Activated CD8-positive, alpha-beta memory T cell treated with anti-CD3 and anti-CD28 coated beads, Interleukin-2, amount 50 U/mL, for 4 hours (primary cell): Measurements from ENCODE around the gene SH3GL2.

Source experiments
- DNase-seq: peaks from one replicate; pipeline ENCODE4 v3.0.0-alpha.2; 2020

The SH3GL2 gene

DNA sequence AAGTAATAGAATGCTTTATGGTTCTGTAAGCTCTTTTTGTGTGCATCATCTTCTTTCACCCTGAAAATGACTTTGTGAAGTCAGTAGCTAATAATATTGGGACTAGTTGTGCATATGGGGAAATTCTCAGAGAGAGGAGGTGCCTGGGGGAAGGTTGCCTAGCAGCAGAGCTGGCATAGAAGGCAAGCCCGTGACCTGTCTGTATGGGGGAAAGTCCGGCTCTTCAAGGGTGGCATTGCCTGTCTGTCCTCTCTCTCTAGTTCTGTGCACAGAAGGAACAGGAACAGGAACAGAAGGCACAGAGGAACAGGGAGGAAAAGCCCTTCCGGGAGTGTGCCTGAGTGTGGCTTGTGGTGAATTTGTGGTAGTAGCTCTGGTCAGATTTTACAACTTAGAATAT lies 33.1 kb downstream of the SH3GL2 start:
- DNase-seq = no peak

DNA sequence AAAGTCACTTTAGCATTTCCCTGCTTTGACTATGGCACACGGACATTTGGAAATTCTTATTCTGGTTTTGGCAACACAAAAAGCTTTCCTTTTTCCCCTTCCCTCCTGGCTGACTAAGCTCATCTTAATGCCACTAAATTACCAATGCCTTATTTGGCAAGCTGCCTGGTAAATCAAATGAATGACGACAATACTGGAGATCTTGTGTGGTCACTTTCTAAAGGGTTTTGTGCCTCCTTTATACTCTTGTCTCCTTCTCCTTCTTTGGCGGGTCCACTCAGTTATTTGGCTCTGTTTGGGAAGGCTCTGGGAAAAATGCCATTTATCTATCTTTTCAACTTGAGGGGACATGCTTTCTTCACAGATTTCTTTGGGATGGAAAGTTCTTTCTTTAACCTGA lies 34.9 kb downstream of the SH3GL2 start:
- no peak for DNase-seq

DNA sequence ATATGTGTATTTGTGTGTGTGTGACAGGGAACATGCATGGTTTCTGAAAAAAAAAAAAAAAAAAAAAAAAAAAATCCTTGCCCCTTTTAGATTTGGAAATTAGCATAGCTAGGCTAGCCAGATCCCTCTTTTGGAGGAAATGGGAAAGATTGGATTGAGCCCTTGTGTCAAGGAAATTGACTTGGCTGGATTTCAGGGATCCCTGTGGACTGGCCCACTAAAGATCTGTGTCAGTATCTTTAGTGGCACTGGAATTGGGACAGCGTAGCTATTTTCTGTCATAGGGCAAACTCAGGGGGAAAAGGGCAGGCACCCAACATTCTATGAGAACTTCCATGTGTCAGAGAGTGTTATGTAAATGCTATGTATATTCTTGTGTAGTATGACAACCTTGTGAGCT lies 35.4 kb downstream of the SH3GL2 start:
- no peak for DNase-seq

DNA sequence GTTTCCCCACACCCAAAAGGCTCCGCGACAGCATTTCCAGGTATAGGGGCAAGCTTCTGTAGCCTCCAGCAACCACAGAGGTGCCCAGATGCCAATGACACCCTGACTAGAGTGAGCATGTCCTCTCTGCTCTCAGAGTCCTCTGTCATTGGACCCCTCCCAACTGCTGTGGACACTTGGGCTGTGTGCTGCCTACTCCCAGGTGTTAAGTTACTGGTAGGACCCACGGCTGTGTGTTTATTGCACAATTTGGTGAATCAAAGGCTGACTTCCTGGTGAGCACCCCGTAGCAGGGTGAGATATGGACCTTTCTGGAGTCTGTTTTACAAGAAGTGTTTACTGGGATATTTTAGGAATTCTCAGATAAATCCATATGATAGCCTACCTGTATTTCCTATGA lies 36.0 kb downstream of the SH3GL2 start:
- DNase-seq = no peak

DNA sequence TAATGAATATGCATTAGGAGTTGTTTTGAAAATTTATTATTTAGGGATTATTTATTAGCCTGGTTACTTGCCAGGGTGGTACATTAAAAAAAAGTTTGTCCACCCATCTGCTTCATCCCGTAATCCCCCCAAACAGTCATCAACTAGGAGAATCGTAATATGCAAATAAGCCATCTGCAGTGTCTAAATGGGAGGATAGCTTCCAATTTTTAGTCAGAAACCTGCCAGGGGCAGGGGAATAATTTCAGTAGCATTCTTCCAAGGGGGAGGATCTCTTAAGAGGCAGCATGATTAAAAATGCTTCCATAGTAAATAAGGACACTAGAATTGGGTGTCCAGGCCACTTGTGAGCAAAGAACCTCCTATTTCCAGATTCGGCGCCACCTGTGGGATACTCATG lies 43.3 kb downstream of the SH3GL2 start:
- DNase-seq = no peak

DNA sequence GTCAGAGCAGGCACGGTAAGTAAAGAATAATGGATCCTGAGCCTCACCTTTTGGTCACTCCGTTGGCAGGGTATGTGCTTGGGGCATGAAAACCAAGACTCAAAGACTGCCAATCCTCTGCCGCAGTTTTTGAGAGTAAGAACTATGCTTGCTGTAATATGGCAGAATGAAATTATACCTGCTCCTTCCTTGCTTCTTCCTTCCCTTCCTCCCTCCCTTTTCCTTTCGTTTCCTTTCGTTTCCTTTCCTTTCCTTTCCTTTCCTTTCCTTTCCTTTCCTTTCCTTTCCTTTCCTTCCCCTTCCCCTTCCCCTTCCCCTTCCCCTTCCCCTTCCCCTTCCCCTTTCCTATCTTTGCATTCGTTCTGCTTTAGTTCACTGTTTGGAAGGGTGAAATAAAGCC lies 43.9 kb downstream of the SH3GL2 start:
- DNase-seq = no peak

DNA sequence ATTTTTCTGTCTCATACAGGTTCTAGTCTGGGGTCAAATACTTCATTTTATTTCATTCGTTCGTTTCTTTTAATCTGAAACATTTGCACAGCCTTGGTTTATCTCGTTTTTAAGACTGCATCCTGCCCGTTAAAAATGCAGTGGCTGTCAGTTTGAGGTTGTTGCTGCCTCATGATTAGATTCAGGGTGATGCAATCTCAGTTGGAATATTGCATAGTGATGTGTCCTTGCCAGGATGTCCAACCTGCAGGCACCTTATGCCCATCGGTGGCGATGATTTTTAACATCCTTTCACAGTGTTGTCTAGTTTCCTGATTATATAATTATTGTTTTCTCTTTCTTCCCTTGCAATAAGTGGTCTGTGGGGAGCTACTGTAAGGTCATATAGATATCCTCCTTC lies 45.1 kb downstream of the SH3GL2 start:
- DNase-seq = no peak

DNA sequence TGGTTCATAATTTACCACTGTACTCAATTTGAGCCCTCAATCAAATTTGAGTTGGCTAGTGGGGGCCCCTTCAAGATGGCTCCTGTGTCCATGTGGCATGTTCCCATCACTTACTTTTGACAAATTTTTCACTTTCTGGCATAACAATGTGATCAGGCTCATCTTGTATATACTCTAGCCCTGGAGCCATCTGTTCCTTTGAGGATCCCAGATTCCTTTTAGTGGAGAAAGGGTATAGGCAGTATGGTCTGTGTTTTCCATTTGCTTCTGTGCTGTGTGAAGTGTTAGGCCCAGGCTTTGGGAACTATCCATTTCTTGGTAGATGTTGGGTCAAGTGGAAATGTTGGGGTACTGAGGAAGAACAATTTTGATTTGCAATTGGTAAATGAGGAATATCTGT lies 45.7 kb downstream of the SH3GL2 start:
- DNase-seq = no peak

DNA sequence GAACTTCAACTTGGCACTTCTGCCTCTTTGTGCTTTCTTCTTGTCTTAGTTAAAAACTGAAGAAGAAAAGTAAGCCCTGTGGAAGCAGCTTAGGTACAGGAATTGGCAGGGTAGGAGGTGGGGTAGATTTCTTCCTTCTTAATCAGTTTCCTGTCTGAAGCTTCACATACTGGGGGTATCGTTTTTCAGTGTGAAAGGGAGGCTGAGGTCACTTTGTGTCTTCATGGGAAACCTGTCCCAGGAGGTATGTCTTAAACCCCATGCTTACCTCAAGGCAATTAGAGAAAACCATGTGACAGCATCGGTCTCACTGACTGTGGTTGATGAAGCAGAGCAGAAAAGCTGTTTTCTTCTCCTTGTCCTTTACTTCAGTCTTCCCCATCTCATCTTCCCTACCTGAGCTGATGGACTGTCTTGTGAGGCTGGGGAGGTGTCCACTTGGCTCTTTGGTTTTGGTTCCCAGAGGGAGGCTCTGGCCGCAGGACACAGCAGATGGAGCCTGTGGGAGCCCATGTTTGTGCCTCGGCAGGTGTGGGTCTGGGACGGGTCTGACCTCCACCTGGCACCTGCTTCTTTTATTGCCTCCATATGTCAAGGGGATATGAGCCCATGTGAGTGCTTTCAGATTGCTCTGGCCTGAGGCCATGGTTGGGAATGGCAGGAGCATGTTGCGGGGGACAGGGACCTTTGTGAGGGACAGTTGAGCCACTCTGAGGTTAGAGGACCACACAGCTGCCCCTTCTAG lies 47.0 kb downstream of the SH3GL2 start:
- DNase-seq = no peak

DNA sequence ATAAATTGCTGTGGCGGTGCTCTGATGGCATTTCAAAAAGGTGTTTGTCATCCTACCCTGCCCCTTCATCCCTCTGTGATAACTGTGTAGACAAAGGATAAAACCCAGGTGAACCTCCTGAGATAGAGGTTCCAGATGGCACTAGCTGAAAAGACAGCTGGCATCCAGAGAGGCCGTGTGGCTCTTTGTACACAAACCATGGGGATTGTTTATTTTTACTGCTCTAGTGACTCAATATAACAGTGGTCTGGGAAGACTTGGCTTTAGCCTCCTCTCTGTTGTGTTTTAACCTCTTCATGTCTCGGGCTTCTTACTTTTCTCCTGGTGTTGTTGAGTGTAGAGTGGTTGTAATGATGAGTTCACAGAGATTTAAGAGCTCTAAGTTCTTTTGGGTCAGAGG lies 48.8 kb downstream of the SH3GL2 start:
- no peak for DNase-seq

DNA sequence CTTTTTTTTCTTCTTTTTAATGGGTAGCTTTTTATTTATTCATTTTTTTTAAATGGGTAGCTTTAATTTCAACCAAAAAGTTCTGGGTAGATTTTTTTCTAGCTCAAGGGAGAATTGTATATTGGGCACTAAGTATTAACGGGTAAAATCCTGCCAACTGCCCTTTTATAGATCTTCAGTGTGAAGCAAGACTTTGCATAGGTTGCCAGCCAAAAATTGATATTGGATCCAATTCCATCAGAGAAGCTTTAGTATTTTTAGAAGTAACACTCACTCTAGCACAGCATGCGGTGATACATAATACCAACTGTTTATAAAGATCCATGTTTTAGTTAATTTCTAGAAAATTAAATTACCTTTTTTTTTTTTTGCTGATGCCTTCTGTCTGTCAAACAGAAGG lies 49.8 kb downstream of the SH3GL2 start:
- no peak for DNase-seq

DNA sequence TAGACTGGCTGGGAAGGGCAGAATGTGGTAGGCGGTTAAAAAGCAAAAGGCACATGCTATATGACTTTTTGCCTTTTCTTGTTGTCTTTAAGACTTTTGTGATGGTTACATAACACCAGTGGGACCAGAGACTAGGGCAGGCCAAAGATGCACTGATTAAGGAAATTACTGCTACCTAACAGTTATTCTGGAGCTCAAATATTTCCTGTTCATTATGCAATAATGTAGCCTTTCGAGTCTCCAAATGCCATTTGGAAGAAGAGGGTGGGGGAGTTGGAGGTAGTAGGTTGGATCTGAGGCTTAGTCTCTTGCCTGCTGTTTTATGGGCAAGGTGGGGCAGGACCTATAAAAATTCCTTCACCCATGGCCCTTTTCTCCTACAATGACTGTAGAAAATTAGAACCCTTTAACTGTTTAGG lies 51.7 kb downstream of the SH3GL2 start:
- DNase-seq = no peak

DNA sequence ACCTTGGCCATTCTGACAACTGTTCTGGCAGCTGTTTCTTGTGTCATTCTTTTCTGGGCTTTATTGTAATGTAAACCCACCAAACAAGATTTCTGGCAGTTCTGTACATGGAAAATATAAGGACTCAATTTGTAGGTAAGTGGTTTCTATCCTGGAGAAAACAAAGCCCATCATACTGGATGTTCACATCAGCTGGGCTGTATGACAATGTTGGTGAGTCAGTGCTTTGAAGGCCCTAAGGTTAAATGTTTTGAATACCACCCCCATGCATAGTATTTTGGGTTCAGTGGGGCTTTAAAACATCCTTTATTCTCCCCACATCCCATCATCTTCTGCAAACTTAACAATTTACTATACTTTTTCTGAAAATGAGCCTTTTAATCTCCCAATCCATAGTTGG lies 52.5 kb downstream of the SH3GL2 start:
- no peak for DNase-seq

DNA sequence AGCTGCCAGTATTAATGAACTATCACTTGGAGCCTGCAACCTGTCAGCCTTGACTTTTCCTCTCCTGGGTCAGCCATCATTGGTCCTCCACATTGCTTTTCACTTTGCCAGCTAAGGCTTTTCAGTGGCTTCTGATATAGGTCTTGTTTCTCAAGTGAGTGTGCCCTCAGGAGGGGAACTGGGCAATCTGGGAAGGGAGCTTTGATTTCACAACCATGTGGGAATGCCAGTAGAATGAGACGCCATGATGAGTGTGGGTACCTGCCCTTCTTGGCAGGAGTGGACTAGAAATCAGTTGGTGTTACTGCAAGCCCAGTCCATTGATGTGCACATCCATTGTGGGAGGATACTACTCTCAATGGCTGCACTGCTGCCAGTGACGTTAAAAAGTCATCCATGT lies 54.1 kb downstream of the SH3GL2 start:
- DNase-seq = no peak

DNA sequence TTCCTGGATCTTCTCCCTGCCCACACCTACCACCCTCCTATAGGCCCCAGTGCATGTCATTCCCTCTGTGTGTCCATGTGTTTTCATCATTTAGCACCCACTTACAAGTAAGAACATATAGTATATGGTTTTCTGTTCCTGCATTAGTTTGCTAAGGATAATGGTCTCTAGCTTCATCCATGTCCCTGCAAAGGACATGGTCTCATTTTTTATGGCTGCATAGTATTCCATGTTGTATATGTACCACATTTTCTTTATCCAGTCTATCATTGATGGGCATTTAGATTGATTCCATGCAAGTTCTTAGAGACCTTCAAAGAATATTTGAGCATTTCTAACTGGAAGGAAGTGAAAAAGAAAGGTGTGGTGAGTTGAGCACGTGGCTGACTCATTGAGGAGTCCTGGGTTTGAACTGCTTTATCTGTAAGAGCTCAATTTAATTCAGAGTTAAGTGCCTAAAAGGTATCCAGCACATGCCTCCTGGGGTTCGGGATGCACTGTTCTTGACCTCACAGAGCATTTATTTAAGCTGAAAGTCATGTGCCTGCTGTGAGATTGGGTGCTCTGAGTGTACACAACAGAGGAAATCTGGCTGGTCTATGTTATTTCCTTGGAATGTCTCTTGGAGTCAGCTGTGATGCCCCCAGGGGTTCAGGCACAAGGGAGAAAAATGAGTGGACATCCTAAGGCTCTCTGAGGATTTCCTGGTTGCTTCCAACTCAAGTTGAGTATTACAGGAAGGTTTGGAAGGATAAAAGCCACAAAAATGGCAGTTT lies 56.4 kb downstream of the SH3GL2 start:
- DNase-seq = no peak

DNA sequence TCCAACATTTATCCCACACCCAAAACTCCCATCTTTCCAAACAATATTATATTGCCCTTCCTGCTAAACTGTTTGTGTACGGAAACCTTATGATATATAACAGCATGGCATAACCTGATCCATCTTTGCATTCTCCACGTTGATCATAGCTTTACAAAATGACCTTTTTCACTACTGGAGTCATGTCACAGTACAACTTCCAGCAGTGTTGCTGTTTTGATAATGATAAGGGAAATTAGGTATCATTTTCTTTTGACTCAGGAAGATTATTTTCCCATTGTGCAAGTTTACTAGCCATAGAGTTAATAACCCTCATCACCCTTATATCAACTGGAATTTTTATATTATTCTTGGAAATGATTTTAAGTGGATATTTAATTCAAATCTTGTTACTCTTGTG lies 57.5 kb downstream of the SH3GL2 start:
- DNase-seq = no peak

DNA sequence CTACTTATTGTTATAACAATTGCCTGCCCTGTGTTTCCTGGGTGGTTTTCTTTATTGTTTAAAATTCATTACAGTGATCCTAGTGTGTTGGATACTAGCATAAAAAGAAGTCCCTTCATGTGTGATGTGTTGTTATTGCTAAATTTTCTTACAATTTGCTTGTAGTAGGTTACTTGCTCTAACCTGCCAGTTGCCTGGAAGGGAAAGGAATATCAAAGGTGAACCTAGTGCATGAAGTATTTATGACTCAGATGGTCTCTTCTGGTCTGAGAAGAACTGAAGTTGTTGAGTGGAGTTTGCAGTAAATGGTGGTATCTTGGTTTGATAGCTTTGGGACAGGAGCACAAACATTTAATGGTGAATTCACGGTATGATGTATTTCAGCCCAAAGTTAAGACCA lies 58.0 kb downstream of the SH3GL2 start:
- DNase-seq = no peak

DNA sequence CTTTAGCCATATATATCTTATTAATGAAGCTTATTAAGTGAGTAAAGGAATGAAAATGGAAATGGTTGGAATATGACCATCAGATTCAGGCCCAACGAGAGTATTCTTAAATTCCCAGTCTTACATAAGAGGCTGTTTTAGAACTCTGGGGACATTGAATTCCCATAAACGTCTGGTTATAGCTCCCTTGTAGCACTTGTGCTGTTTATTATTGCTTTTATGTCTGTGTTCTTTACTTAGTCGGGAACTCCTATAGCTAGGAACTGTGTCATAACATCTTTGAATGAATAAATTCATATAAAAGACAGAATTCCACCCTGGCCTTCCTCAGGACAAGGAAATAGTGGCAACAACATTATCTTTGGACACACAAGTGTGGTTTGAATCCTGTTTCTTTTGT lies 58.4 kb downstream of the SH3GL2 start:
- DNase-seq = no peak

DNA sequence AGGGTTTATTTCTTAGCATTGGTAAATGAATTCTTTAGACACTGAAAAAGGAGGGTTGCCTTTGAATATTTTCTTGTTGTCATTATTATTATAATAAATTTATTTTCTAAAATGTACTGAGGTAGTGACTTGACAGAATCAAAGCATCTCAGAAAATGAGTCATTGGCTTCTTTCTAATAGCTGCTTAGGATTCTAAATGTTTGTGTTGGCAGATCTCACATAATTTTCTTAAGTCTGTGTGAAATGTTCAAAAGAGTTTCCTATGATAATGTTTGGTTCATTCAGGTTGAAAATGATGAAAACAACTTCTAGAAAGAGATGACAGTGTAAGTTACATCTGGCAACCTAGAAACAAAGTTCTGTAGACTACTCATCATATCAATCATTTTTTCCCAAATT lies 69.7 kb downstream of the SH3GL2 start:
- no peak for DNase-seq

DNA sequence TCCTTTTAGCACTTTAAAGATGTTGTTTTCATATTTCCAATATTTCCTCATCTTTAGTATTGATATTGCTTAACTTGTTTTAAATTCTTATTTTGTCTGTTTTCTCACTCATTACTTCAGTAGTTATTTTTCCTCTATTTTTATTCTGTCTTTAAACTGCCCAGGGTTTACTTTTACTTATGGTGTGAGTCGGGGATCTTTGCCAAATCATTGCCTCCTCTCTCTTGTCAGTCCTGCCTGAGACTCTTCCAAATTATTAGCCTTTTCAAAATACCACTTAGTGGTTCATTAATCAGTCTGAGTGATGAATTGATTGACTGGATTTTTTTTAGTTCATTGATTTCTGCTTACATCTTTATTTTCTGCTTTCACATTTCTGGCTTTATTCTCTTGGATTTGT lies 72.9 kb downstream of the SH3GL2 start:
- DNase-seq = no peak

DNA sequence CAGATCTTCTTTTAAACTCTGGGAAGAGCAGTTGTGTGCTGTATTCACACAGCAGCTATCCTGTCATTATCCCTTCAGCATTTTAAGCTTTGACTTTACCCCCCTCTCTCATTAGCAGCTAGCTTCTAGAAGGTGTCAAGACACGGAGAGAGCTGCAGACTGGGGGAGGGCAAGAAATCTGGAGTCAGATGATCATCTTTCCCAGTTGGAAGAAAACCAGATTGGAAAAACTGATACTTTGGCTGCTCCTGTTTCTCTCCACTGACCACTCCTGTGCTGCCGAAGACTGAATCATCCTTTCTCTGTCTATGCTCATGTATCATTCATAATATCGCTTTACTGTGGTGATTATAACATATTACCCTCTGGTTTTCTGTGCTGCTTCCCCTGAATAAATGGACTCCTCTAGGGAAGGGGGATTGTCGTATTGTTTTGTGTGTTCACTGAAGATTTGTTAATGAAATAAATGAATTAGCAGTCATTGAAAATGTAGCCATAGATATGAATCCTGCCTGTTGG lies 75.1 kb downstream of the SH3GL2 start:
- no peak for DNase-seq

DNA sequence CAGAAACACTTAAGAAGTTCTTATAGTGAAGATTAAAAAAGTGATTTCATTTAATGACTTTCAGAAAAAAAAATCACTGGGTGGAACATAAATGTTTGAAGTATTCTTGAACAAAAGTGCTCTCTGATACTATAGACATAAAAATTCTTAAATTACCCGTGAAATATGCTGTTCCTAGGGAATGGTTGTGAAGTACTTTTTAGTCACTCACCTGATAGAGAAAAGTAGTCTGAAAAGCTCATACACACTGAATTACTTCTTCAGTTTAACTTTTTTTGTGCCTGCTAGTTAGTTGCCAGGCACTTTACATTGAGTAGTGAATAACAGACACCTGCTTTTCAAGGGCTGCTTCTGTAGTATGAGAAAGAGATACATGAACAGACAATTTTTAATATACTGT lies 78.0 kb downstream of the SH3GL2 start:
- DNase-seq = no peak

DNA sequence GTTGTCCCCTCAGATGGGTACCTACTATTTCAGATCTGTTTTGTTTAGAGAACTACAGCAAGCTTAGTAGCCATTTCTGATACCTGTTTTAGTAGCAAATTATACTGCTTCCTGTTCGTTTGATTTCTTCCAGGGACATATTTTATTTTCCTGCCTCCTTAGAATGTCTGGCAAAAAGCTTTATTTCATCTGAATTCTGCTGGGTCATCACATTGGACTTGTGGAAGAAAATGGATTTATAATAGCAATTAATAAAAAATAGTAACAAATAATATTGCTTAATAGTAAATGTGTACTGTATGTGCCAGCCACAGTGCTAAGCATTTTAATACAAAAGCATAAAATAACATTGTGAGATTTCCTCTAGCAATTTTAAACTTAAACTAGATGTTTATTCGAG lies 79.4 kb downstream of the SH3GL2 start:
- no peak for DNase-seq

DNA sequence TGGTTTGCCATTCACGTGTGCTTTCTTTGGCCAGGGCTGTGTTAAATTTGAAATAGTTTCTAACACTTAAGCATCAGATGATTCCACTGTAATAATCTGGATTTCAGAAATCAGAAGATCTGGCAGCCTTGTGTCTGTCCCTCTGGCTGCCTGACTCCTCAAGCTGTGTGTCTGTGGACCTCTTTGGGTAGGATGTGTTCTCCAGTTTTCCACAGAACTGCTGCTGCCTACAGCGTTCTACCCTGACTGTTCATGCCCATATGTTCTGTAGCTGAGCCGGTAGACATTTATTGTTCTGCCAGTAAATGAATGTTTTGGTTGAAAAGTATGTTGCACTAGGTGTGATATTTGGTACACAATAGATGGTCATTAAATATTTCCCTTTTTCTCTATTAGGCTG lies 81.3 kb downstream of the SH3GL2 start:
- DNase-seq = no peak

DNA sequence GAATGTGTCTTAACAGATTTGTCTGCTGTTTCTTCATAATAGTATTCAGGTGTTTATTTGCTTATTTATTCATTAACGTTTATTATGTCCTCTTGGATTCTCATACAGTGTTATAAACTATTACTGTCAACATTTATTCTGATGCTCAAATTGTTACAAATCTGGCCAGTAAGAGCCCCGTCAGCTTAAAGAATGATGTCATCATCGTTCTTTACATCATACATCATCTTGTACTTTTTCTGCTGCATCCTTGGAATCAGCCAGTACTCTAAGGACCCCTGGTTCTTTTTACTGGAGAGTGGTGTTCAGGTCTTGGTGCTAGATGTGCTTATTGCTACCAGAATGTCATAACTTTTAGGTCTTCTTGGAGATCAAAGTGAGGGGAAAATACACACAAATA lies 86.6 kb downstream of the SH3GL2 start:
- DNase-seq = no peak
